A549 (cell line): Measurements from ENCODE around the gene GNG4. TPM values are rescaled to one million over a fixed set of nuclear protein-coding genes. Genes with fewer than 3 reads are reported as not detected.

Source experiments
- ATAC-seq, 2 experiments: fragments of 200-7000 bp in 1 of 2; fragments of >200 bp in 1 of 2; cut with Nextera tagmentation in 1 of 2; cut with Tn5 transposase in 1 of 2; 3 replicates each; pipeline versions ENCODE4 v1.8.0 to v1.9.1; 2018 to 2020; ENCODE audit warnings: mild to moderate bottlenecking in 1 of 2, moderate library complexity in 1 of 2
- CTCF ChIA-PET: fragments of 300-600 bp; sonication (Branson Sonifier 250); formaldehyde crosslinking; extraction: SDS; loops from one replicate; lab custom pipeline; 2021; ENCODE audit warnings: antibody characterized with exemption, inconsistent platforms; lab: Yijun Ruan, JAX
- POLR2A ChIA-PET: fragments of 350-600 bp; formaldehyde crosslinking; extraction: SDS; loops from one replicate; lab custom pipeline; 2021; ENCODE audit warnings: antibody characterized with exemption, inconsistent platforms; lab: Yijun Ruan, JAX
- DNase-seq, 2 experiments: peaks; one replicate each; pipeline versions ENCODE4 v3.0.0 to v3.0.0-alpha.2; 2011 to 2016; ENCODE audit warnings: low read depth in 1 of 2, low spot score in 1 of 2
- FAIRE-seq: peaks from 2 replicates; lab custom pipeline; 2011; peaks lifted over from hg19 to GRCh38; lab: Jason Lieb, UNC
- H3K27ac ChIP-seq, 2 experiments: fragments of >200 bp; sonication (Bioruptor Twin); formaldehyde crosslinking; 3 replicates each; pipeline ENCODE4 v1.5.1; 2016 to 2017
- H3K4me1 ChIP-seq: fragments of >200 bp; sonication (Bioruptor Twin); formaldehyde crosslinking; 3 replicates; pipeline ENCODE4 v1.6.1; 2016
- H3K4me2 ChIP-seq: fragments of >200 bp; sonication (Bioruptor Twin); formaldehyde crosslinking; 3 replicates; pipeline ENCODE4 v1.6.1; 2016
- H3K4me3 ChIP-seq: fragments of >200 bp; sonication (Bioruptor Twin); formaldehyde crosslinking; 3 replicates; pipeline ENCODE4 v1.5.1; 2016
- H3K9me3 ChIP-seq: fragments of >200 bp; sonication (Bioruptor Twin); formaldehyde crosslinking; 3 replicates; pipeline ENCODE4 v1.6.1; 2016
- BHLHE40 ChIP-seq: IDR thresholded peaks from 2 replicates; pipeline ENCODE4 v1.6.1; 2012; ENCODE audit warnings: low read depth, low read length, inconsistent platforms
- CBX2 ChIP-seq: fragments of 200-600 bp; sonication (generic); IDR thresholded peaks from 2 replicates; pipeline ENCODE4 v1.6.1; 2016; ENCODE audit warnings: low read depth, mild to moderate bottlenecking, borderline replicate concordance
- CBX8 ChIP-seq: fragments of 200-600 bp; sonication (generic); IDR thresholded peaks from 2 replicates; pipeline ENCODE4 v1.6.1; 2016
- CHD4 ChIP-seq: fragments of 200-600 bp; sonication (generic); IDR thresholded peaks from 2 replicates; pipeline ENCODE4 v1.6.1; 2016; ENCODE audit warnings: antibody characterized with exemption, mild to moderate bottlenecking, borderline replicate concordance
- FOSB ChIP-seq: fragments of 250-450 bp; sonication (Bioruptor Pico); IDR thresholded peaks from 2 replicates; pipeline ENCODE4 v1.5.0; 2020; ENCODE audit warnings: mild to moderate bottlenecking, moderate library complexity
- HDAC2 ChIP-seq: fragments of 200-600 bp; sonication (generic); IDR thresholded peaks from 2 replicates; pipeline ENCODE4 v1.6.1; 2016
- HMGXB4 ChIP-seq: fragments of 250-450 bp; sonication (Bioruptor Pico); IDR thresholded peaks from 2 replicates; pipeline ENCODE4 v1.5.0; 2021; ENCODE audit warnings: mild to moderate bottlenecking, moderate library complexity, borderline replicate concordance
- HOXB13 ChIP-seq: fragments of 250-450 bp; sonication (Bioruptor Pico); IDR thresholded peaks from 2 replicates; pipeline ENCODE4 v1.5.0; 2020; ENCODE audit warnings: low read depth, mild to moderate bottlenecking, moderate library complexity
- HOXB5 ChIP-seq: fragments of 250-450 bp; sonication (Bioruptor Pico); IDR thresholded peaks from 2 replicates; pipeline ENCODE4 v1.5.0; 2020; ENCODE audit warnings: mild to moderate bottlenecking, moderate library complexity
- MAX ChIP-seq: IDR thresholded peaks from 2 replicates; pipeline ENCODE4 v1.6.1; 2012
- MYC ChIP-seq: IDR thresholded peaks from 2 replicates; pipeline ENCODE4 v1.6.1; 2012; ENCODE audit warnings: mild to moderate bottlenecking, inconsistent platforms, low read length, improper control_type of control experiment, borderline replicate concordance
- NPAS2 ChIP-seq: fragments of 250-450 bp; sonication (Bioruptor Pico); IDR thresholded peaks from 2 replicates; pipeline ENCODE4 v1.8.0; 2022; ENCODE audit warnings: mild to moderate bottlenecking, moderate library complexity, borderline replicate concordance
- PHF8 ChIP-seq: fragments of 200-600 bp; sonication (generic); IDR thresholded peaks from 2 replicates; pipeline ENCODE4 v1.6.1; 2016; ENCODE audit warnings: low read depth, mild to moderate bottlenecking, antibody characterized with exemption, moderate library complexity, borderline replicate concordance
- POLR2AphosphoS2 ChIP-seq: conservative IDR thresholded peaks from 2 replicates; pipeline ENCODE4 v1.6.1; 2012; ENCODE audit warnings: low read length, improper control_type of control experiment, inconsistent platforms
- RAD21 ChIP-seq, 2 experiments: fragments of >200 bp in 1 of 2; sonication (Bioruptor Twin) in 1 of 2; formaldehyde crosslinking in 1 of 2; IDR thresholded peaks in 1 of 2; conservative IDR thresholded peaks in 1 of 2; 2 replicates in 1 of 2; 3 replicates in 1 of 2; pipeline ENCODE4 v1.6.1; 2012 to 2018; ENCODE audit warnings: inconsistent platforms in 1 of 2
- RARB ChIP-seq: fragments of 250-450 bp; sonication (Bioruptor Pico); IDR thresholded peaks from 2 replicates; pipeline ENCODE4 v1.8.0; 2021; ENCODE audit warnings: mild to moderate bottlenecking, moderate library complexity
- RFX5 ChIP-seq: fragments of 450-650 bp; IDR thresholded peaks from 2 replicates; pipeline ENCODE4 v1.7.1; 2014; ENCODE audit warnings: antibody characterized with exemption, mild to moderate bottlenecking, moderate library complexity
- SREBF2 ChIP-seq: fragments of 450-650 bp; IDR thresholded peaks from 2 replicates; pipeline ENCODE4 v1.6.1; 2014; ENCODE audit warnings: mild to moderate bottlenecking, moderate library complexity
- ZC3H11A ChIP-seq: fragments of 450-650 bp; IDR thresholded peaks from 2 replicates; pipeline ENCODE4 v1.6.1; 2014; ENCODE audit warnings: antibody characterized with exemption, mild to moderate bottlenecking
- ZFP36 ChIP-seq: fragments of 450-650 bp; IDR thresholded peaks from 2 replicates; pipeline ENCODE4 v1.6.1; 2014; ENCODE audit warnings: borderline replicate concordance; ENCODE audit not compliant: partially characterized antibody
- ZSCAN20 ChIP-seq: fragments of 250-450 bp; sonication (Bioruptor Pico); IDR thresholded peaks from 2 replicates; pipeline ENCODE4 v1.8.0; 2022; ENCODE audit warnings: mild to moderate bottlenecking, moderate library complexity
- WGBS: methylation state at CpG from one replicate; pipeline ENCODE4 v1.1.6; 2017; ENCODE audit errors: missing lambda C conversion rate; 5-methylcytosine and 5-hydroxymethylcytosine counted together
- polyA plus RNA-seq, 4 experiments: library from polyadenylated mRNA; depleted of rRNA in 3 of 4; stranded (reverse); fragments of >200 nt; fragmentation: RNase III in 1 of 4; extraction: RNeasy Plus Mini Kit Qiagen cat#74134 plus additional on column Dnase treatment in 1 of 4; gene quantifications; 2 replicates in 3 of 4; 3 replicates in 1 of 4; pipeline ENCODE4 v1.2.3, GENCODE V29; 2011 to 2017
- TF ChIP-seq, protein P1 (sequence below): fragments of 450-650 bp; IDR thresholded peaks from 2 replicates; pipeline ENCODE4 v1.6.1; 2014; ENCODE audit warnings: antibody characterized with exemption
- TF ChIP-seq, protein P2 (sequence below): fragments of >200 bp; sonication (Bioruptor Twin); formaldehyde crosslinking; IDR thresholded peaks from 2 replicates; pipeline ENCODE4 v1.6.1; 2016
- TF ChIP-seq, protein P3 (sequence below): IDR thresholded peaks from 2 replicates; pipeline ENCODE4 v1.6.1; 2012
- TF ChIP-seq, protein P4 (sequence below): fragments of 150-350 bp; IDR thresholded peaks from 2 replicates; pipeline ENCODE4 v1.6.1; 2014; ENCODE audit warnings: low read depth, mild to moderate bottlenecking, low read length

The GNG4 gene
- polyA plus RNA-seq, 2 of the 4 experiments (the other 2 are of a cell fraction) = 10.5 to 16.3 TPM

- CTCF ChIA-PET = interaction anchor here (0.6 to 1.3 kb wide), 4 partner anchors 35 to 291 kb away, joined by 3 read pairs; no protein-coding TSS in a partner anchor
- no peak overlapping the region for H3K4me2 ChIP-seq
- TF ChIP-seq, protein P1, sequence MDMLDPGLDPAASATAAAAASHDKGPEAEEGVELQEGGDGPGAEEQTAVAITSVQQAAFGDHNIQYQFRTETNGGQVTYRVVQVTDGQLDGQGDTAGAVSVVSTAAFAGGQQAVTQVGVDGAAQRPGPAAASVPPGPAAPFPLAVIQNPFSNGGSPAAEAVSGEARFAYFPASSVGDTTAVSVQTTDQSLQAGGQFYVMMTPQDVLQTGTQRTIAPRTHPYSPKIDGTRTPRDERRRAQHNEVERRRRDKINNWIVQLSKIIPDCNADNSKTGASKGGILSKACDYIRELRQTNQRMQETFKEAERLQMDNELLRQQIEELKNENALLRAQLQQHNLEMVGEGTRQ = no peak
- TF ChIP-seq CBX8 (no peak), HOXB5 (CRISPR knock-in tag) (no peak), RFX5 (no peak), SREBF2 (no peak), CHD4 (no peak), ZC3H11A (no peak)
- TF ChIP-seq, protein P2, sequence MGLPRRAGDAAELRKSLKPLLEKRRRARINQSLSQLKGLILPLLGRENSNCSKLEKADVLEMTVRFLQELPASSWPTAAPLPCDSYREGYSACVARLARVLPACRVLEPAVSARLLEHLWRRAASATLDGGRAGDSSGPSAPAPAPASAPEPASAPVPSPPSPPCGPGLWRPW = no peak
- WGBS = 93% methylated on average over 8 of the region's 8 CpGs
- no peak overlapping the region for H3K27ac ChIP-seq
- DNase-seq (no peak), FAIRE-seq (no peak), ATAC-seq (no peak)
- no peak overlapping the region for H3K4me3 ChIP-seq
- H3K9me3 ChIP-seq = no peaks in the 10 kb centered on the region; the same call in 2 of the 3 replicates
- H3K4me1 ChIP-seq = no peaks in the 10 kb centered on the region
- POLR2A ChIA-PET = no interaction called here
Observed at GRCh38 chr1:235566084-235566483, 83.5 kb downstream of the GNG4 start.

DNA sequence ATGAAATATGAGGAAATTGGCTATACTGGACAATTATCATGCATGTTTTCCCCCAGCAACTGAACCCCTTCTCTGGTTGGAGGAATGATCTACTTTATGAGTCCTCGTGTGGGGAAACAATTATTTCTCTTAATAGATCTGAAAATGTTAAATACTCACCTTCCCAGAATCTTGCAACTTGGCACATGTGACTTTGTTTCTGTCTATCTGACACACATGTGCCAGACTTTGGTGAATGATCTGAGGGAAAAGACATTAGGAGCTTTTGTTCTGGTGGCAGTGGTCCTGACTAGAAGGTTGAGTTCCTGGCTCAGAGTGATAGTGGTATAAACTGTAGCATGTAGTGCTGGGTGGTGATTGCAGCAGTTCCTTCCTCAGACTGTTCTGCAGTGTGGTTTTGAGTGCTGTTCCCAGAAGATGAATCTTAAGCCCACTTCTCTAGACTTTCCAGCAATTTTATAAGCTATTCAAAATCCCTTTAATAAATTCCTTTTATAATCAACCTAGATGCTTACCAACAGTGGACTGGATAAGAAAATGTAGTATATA, 86.0 kb downstream of the GNG4 start:
- 65% methylated on average over 1 of the region's 1 CpG for WGBS
- H3K4me3 ChIP-seq = no peak overlapping the region
- CTCF ChIA-PET = interaction anchor here (1.0 to 1.5 kb wide), 5 partner anchors 8 to 220 kb away, joined by 3 read pairs; no protein-coding TSS in a partner anchor
- POLR2A ChIA-PET = no interaction called here
- no peaks in the 10 kb centered on the region for H3K4me1 ChIP-seq
- TF ChIP-seq HDAC2 (no peak), HMGXB4 (CRISPR knock-in tag) (no peak), FOSB (CRISPR knock-in tag) (no peak), MYC (no peak), NPAS2 (CRISPR knock-in tag) (no peak), MAX (no peak), ZSCAN20 (no peak), RARB (CRISPR knock-in tag) (no peak), CBX2 (no peak), POLR2AphosphoS2 (no peak), ZFP36 (no peak), HOXB13 (CRISPR knock-in tag) (no peak), BHLHE40 (no peak), RAD21 (conservative IDR thresholded peaks at IDR 0.05 in 1 of 2, IDR thresholded peaks at IDR 0.05 in 1 of 2) (no peak), PHF8 (no peak), HOXB5 (CRISPR knock-in tag) (no peak)
- TF ChIP-seq, protein P3, sequence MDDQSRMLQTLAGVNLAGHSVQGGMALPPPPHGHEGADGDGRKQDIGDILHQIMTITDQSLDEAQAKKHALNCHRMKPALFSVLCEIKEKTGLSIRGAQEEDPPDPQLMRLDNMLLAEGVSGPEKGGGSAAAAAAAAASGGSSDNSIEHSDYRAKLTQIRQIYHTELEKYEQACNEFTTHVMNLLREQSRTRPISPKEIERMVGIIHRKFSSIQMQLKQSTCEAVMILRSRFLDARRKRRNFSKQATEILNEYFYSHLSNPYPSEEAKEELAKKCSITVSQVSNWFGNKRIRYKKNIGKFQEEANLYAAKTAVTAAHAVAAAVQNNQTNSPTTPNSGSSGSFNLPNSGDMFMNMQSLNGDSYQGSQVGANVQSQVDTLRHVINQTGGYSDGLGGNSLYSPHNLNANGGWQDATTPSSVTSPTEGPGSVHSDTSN = no peak
- TF ChIP-seq, protein P1 = no peak
- TF ChIP-seq, protein P4, sequence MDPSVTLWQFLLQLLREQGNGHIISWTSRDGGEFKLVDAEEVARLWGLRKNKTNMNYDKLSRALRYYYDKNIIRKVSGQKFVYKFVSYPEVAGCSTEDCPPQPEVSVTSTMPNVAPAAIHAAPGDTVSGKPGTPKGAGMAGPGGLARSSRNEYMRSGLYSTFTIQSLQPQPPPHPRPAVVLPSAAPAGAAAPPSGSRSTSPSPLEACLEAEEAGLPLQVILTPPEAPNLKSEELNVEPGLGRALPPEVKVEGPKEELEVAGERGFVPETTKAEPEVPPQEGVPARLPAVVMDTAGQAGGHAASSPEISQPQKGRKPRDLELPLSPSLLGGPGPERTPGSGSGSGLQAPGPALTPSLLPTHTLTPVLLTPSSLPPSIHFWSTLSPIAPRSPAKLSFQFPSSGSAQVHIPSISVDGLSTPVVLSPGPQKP = no peak
- TF ChIP-seq, protein P2 = no peak
- ATAC-seq = no peak
- no peak for FAIRE-seq
- DNase-seq = no peak
- no peak overlapping the region for H3K4me2 ChIP-seq
- no peak overlapping the region for H3K27ac ChIP-seq
- no peaks in the 10 kb centered on the region; the same call in 2 of the 3 replicates for H3K9me3 ChIP-seq
